Measurements from ENCODE around the gene BTBD2.

The BTBD2 gene

DNA sequence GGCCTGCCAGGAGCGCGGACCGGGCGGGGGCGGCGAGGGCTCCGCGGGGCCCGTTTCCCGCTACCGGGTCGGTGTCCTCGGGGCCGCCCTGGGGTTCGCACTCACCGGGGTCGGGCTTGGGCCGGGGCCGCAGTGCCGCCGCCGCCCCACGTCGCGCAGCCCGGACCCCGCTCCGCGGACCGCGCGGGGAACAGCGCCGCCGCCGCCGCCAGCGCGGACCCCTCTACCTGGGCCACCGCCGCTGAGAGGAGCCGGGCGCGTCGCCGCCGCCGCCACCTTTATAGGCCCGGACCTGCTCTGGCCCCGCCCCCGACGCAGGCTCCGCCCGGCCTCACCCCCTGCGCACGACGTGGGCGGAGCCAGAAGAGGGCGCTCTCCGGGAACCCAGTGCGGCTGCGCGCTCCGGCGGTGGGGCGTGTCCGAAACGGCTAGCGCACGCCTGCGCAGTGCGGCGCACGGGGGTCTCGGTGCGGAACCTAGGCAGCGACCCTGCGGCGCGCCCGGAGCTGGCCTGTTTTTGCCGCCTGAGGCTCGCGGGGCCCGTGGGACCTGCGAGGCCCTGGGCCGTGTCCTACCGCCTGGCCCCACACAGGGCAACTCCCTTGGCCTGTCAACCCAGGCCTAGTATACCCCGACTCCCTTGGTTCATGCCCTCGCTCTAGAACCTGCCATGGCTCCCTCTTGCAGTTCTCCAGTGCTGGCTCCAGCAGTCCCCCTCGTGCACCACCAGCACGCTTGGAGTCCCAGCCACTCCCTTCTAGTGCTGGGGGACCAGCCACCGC lies 35.7 kb upstream of the BTBD2 start, which contains the start of gene MKNK2:
MKNK2 (minus strand) TSS at position 254 of the 782 bp plus-strand sequence. CDS start 393 bp downstream, outside the sequence.
- DNase-seq (ENCODE audit: low read depth) = peak; percentile 20

DNA sequence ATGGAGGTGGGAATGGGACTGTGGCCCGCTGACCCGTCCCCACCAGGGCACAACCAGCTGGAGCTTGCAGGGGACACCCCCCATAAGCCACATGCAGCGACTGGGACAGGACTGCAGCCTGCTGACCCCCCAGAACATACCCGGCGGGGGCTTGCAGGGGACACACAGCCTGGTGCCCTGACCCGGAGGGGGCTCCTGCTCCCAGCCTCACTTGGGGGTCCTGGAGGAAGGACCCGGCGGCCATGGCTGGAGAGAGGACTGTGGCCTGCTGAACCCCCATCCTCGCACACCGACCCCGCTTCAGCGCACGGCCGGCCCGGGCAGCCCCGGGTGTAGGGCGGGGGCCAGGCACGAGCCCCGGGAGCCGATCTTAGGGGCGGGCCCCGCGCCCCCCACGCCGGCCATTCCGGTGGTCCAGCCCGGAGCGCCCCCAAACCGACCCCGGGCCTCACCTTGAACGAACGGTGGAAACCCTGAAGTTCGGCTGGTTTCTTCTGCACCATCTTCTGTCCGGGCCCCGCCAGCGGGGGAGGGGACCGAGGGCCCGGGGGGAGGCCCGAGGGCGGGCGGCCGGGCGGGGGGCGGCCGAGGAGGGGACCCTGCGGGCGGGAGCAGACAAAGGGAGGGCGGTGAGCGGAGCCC lies 35.0 kb upstream of the BTBD2 start:
- DNase-seq (ENCODE audit: low read depth) = no peak

DNA sequence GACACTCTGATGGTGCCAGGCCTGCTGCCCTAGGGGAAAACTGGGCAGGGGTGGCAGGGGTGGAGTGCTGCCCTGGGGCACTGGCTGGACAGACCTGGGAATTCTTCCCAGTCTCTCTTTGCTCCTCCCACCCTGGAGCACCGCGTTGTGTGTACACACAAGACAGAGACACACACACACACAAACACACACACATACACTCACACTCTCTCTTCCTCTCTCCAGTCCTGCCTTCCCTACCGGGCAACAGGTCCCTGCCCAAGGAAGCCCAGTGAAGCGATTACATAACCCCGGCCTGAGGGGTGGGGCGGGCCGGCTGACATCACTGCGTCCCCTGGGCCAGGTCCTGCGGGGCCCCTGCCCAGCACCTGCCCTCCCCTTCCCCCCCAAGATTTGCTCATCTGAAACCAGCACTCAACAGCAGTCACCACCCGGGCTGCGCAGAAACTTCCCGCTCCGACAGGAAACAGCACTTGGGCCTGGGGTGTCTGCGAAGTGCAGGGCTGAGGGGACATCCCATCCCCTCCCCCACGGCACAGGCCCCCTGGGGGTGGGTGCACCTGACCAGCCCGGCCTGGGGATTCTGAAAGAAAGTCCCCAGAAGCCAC lies 34.3 kb upstream of the BTBD2 start:
- peak; percentile 33 for DNase-seq (ENCODE audit: low read depth)

DNA sequence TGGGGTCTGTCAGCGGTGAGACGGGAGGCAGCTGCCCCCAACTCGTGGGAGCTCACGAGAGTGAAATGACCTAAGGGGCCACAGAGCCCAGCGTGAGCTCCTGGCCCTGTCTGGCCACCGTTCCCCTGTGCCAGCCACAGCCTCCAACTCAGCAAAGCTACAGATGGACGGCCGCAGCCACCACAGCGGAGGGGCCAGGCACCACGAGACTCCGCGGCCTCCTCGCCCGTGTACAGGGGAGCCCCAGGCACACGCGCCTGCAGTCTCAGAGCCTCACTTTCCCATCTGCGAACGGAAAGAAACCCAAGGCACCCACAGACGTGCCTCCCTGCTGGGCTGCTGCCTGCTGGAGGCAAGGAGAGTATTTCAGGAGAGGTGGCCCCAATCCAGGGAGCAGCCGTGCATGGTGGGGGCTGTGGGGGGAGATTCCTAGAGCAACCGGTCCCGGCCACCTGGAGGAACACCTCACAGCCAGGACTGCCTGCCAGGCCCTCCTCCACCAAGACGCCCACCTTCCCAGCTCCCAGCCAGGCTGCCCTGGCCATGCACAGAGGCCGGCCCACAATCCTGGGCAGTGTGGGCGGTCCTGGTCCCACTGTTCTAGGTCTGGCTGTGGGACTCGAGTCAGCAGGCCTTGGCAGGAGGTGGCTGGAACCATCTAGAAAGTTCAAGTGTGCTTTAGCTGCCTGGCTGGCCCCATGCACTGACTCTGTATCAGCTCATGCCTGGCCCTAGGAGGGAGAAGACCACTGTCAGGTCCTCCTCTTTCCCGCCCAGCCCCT lies 33.6 kb upstream of the BTBD2 start:
- DNase-seq (ENCODE audit: low read depth) = no peak

DNA sequence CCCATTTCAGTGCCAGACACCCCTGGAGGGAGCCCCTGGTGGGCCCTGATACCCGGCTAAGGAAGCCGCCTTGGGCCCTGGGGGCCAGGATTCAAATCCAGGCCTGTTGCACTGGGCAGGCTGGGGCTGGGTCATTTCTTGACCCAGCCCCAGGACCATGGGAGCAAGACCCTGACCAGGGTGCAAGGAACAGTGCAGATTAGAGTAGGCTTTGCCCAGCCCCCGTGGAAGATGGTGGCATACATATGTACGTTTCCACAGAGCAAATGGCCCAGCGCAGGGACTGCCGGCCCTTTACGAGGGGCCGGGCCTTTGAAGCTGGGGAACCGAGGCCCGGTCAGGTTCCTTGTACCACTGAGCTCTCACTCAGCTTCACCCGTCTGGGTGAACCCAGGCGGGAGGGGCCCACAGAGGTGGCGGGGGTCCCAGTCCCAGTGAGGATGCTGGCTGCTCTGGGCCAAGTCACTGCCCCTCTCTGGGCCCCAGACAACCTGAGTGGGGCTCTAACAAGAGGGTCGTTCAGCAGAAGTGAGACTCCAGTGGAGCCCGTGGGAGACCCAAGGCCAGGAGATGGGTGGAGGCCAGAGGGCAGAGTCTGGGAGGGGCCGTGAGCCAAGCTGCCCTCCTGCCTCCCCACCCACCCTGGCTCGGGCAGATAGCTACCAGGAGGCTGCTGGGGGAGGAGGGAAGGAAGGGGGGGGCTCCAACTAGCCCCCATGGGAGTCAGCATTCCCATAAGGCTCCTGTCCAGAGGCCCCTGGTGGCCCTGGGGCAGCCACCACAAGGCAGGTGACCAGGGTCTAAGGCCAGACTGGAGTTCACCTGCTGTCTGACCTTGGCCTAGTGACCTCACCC lies 32.8 kb upstream of the BTBD2 start:
- no peak for DNase-seq (ENCODE audit: low read depth)

DNA sequence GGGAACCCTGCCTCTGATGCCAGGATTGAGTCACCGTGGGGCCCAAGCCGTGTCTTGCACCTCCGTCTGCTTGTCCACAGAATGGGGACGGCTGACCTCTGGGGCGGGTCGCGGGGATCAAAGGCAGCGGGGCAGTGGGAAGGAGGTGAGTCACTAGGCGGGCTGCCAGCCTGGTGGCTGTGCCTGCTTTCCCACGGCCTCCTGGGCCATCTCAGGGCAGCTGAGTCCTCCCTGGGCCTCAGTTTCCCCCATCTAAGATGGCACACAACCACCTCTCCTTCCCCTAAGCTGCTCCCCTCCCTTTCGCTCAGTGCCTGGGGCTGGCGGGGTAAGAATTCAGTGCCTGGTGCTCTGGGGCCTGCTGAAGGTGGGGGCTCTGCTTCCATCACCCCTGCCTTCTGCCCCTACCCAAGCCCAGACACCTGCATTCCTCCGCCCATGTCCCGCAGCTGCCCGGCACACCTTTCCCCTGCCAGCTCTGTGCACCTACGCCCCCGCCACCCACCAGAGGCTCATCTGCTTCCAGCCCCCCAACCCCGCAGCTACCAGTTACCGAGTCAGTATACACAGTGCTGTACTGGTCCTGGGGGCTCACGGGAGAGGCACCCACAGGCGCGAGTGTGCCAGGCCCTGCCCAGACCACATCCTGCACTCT lies 32.1 kb upstream of the BTBD2 start:
- DNase-seq (ENCODE audit: low read depth) = no peak

DNA sequence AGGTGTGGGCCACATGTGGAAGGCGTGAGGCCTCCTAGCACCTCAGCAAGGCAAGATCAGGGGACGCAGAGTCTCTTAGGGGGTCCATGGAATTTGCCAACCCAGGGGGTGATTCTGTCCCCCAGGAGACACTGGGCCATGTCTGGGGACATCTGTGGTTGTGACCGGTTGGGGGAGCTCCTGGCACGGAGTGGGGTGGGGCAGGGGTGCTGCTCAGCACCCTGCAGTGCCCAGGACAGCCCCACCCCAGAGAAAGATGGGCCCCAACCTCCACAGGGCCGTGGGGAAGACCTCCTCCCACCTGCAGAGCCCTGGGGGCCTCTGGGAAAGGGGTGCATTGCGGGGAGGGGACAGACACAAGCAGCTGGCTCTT lies 31.5 kb upstream of the BTBD2 start:
- no peak for DNase-seq (ENCODE audit: low read depth)

DNA sequence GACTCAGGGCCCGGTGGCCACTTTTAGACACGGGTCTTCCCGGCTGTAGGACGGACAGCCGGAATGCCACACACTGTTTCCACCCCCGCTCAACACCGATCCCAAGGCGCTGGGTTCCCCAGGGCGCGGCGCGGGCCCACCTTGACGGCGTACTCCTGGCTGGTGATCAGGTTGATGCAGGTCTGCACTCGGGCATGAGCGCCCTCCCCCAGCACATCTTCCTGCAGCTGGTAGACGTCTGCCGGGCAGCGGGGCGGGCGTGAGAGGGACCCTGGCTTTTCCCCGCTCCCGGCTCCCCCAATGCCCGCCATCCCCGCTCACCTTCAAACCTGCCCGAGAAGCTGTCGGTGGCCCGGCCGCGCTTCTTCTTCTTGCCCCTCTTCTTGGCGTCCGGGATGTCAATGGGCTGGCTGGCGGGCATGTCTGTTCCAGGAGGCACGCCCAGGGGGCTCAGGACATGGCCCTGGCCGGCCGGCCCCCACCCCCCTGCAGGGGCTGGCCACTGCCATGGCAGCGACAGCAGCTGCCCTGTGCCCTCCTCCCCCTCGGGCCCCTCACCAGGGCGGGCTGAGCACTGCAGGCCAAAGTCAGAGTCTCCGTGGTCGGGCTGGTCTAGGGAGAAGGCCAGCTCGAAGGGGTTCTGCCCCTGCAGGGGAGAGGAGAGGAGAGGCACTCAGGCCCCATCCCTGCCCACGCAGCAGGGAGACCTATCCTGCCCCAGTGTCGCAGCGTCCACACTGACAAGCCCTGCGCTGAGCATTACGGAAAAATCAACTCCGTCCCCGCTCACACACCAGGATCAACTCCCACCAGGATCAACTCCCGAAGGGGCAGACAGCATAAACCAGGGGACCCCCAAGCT lies 30.8 kb upstream of the BTBD2 start:
- DNase-seq (ENCODE audit: low read depth) = no peak

DNA sequence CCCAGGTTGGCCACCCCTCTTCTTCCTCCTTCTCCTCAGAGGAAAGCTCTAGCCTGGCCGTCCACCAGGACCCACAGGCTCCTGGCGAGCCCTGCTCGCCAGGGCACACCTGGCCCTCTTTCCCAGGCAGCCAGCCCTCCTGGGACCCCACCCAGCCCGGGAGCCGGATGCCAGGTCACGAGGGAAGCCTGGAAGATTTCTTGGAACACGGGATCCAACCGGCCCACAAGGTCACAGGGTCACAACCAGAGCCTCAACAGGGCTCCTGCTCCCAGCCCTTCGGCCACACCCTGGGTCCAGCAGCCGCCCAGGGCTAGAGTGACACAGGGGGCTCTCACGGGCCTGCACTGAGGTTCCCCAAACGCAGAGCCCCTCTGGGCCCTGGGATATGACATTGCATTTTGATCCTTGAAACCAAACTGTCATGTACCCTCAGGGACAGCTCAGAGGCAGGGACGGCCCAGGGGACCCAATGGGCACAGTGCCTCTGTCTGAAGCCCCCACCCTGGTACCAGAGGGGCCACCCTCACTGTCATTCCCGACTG lies 30.1 kb upstream of the BTBD2 start:
- DNase-seq (ENCODE audit: low read depth) = no peak

DNA sequence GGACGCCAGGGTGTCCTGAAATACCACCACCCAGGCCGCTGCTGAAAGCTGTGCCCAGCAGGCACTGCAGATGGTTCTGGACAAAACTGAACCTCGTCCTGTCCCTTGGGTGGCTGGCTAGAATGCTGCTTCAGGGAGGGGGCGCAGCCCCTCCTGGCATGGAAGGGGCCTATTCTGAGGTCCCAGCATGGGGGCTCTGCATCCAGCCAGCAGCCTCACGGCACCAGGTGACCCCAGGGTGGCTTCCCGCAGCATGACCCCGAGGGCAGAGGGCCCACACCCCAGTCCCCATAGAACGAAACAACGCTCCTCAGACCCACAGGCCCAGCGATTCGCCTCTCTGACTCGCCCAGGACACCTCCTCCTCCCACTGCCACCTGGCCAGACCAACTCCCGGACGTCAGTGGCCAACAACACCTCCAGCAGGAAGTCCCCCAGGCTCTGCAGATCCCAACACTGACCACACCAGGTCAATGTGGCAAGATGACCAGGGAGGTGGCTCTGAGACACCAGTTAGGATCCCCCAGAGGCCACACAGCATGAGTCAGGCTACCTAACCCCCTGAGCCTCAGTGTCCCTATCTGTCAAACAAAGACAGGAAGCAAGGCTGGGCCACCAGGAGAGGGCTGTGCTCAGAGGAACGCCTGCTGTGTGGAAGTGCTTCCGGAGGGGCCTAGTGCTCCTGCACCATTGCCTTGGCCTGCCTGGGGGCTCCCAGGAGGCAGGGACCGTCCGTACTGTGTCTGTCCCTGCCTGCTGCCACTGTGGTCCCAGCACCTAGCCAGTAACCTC lies 29.4 kb upstream of the BTBD2 start:
- no peak for DNase-seq (ENCODE audit: low read depth)

DNA sequence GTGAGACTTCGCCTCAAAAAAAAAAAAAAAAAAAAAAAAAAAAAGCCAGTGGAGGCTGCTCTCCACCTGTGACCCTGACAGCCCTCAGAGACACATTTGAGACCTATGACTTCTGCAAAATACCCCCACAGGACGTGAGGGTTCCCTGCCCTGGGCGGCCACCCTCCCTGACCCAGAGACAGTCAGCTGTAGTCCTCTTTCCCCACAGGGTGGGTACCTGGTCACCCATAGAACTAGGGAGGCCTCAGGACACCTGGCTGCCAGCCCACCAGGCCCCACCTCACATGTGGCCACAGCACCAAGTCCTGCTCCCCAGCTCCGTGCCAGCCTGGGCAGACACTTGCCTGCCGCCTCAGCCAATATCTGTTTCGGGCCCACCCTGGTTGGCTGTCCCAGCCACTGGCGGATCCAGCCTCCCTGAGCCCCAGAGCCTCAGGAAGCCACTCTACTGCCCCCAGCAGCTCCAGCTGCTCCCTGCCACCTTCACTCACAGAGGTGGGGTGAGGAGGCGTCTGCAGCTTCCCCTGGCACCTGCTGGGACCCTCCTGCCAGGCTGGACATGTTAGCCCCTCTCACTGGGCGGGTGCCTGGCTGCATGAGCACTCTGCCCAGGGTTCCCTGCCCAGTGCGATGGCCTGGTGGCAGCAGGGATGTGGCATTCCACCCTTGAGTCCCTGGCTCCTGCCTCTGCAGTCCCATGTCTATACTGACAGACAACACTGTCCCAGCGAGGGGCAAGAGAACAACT lies 28.6 kb upstream of the BTBD2 start:
- DNase-seq (ENCODE audit: low read depth) = no peak

DNA sequence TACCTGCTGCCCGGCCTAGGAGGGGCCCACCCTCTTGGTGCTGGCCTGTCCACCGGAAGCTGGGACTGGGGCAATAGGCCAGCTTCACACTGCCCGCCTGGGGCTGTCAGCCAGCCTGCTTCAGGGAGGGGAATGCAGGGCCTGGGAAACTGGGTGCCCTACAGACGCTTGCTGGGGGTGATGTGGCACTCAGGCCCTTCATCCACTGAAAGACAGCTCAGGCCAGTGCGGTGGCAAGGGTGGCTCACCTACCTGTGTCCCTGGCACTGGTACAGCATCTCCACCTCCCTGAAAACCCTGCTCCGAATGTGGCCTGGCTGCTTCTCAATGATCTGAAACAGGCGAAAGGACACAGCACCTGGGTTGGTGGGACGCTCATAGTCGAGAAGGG lies 27.7 kb upstream of the BTBD2 start:
- no peak for DNase-seq (ENCODE audit: low read depth)

DNA sequence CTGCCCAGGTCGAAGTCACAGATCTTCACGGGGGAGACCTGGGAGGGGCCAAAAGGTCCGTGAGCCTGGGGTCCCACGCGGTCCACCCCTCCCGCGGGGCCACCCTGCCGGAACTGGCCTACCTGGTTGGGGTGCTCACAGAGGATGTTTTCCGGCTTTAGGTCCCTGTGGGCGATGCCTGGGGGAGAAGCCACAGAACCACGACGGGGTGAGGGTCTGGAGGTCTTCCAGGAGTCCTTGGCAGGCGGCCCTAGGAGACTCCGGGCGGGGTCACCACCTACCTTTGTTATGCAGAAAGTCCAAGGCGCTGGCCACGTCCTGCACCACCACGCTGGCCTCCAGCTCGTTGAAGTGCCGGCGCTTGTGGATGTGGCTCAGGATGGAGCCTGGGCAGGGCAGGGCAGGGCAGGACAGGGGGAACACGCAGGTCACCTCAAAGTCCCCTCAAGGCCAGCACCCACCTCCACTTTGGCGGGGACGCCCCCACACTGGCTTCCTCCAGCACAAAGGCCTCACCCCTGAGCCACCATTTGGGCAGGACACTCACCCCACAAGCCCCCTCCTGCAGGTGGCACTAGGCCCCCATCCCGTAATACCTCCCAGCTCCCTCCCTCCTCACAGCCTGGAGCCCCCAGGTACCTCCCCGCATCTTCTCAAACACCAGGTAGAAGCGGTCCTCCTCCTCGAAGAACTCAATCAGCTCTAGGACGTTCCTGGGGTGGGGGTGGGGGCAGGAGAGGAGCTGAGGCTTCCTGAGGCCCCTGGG lies 27.2 kb upstream of the BTBD2 start:
- no peak for DNase-seq (ENCODE audit: low read depth)

DNA sequence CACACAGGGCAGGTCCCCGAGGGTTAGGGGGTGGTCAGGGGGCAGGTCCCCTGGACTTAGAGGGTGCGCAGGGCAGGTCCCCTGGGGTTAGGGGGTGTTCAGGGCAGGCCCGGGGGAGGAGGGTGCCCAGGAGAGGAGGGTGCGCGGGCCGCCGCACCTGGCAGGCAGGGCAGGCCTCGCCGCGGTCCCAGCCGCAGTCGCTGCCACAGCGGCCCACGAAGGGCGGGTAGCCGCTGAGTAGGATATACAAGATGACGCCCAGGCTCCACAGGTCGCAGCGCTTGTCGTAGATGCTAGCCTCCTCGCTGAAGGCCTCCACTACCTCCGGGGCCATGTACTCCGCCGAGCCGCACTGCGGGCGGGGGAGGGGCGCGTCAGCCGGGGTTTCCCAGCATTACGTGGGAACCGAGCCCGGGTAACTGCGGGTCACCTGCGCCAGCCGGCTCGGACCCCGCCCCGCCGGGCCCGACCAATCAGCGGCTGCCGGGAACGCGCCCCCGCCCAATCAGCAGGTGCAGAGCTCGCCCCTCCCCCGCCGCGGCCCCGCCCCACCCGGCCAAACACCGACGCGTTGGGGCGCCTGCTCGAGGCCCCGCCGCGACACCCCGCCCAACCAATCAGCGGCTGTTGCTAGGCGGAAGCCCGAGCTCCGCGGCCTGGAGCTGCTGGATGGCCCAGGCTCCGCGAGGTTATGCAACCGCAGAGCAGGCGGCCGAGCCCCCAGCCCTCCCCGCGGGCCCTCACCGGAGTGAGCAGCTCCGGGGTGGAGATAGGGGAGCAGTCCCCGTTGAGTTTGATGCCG lies 26.4 kb upstream of the BTBD2 start:
- no peak for DNase-seq (ENCODE audit: low read depth)

DNA sequence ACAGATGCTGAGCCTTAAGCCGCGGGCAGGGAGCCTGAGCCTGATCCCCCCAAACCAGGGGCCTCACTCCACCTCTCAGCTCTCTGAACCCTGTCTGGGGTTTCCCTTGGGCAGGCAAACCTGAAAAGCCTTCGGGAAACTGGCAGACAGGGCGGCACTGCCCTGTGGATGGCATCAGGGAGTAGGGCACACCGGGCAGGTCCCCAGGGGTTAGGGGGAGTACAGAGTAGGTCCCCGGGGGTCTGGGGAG lies 25.8 kb upstream of the BTBD2 start:
- DNase-seq (ENCODE audit: low read depth) = no peak

DNA sequence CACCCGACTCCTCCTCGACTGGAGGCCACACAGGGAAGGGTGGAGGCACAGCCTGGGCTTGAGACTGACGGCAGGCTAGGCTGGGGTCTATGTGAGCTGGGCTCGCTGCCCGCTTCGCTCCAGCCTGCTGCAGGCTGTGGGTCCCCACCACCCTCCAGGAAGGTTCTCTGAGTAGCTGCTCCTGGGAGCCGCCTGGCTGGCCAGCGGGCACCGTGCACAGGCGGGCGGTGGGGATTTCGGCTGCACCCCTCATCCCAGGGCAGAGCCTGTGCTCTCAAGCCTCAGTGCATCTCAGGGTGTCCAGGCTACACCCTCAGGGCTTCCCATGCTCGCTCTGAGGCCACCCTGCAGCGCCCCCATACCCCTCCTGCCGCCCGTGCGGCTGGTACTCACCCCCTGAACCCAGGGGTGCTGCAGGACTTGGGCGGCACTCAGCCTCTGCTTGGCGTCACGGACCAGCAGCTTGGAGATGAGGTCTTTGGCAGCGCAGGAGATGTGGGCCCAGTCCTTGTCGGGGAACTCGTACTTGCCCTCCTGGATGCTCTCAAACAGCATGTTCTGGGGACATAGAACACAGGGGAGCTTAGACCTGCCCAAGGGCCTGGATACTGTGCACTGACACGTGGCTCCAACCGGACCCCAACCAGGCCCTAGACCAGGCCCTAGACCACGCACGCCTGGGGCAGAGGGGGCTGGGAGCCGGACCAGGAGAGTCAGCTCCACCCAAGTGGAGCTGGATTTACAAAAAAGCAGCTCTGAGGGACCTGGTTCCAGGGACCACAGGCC lies 25.3 kb upstream of the BTBD2 start:
- DNase-seq (ENCODE audit: low read depth) = no peak
